Activated CD4-positive, alpha-beta T cell treated with anti-CD3 and anti-CD28 coated beads, Interleukin-2, amount 10 ng/mL, durations not matched to agents 7 days and 5 days (primary cell): ENCODE data around the gene ZNF341. TPM values are rescaled to one million over a fixed set of nuclear protein-coding genes. Genes with fewer than 3 reads are reported as not detected.
A peak's percentile ranks its signal among the peaks of the same experiment; 100 is the strongest.

ENCODE experiments used
- CTCF ChIA-PET: fragments of 350-600 bp; sonication (Branson Sonifier 250); formaldehyde crosslinking; loops from one replicate; lab custom pipeline; 2021; ENCODE audit warnings: antibody characterized with exemption; lab: Charles Lee
- POLR2A ChIA-PET: fragments of 350-600 bp; sonication (Branson Sonifier 250); formaldehyde crosslinking; loops from one replicate; lab custom pipeline; 2021; ENCODE audit warnings: antibody characterized with exemption; lab: Charles Lee
- DNase-seq: peaks from one replicate; pipeline ENCODE4 v3.0.0-alpha.2; 2020
- H3K27ac Mint-ChIP-seq: one replicate; pipeline ENCODE4 v1.8.0; 2021; ENCODE audit warnings: mild to moderate bottlenecking, moderate library complexity, mixed read lengths
- H3K27me3 Mint-ChIP-seq: one replicate; pipeline ENCODE4 v1.8.0; 2021; ENCODE audit warnings: mixed read lengths
- H3K36me3 Mint-ChIP-seq: one replicate; pipeline ENCODE4 v1.8.0; 2021; ENCODE audit warnings: low read depth, mixed read lengths
- H3K4me1 Mint-ChIP-seq: one replicate; pipeline ENCODE4 v1.8.0; 2021; ENCODE audit warnings: mixed read lengths
- H3K4me3 Mint-ChIP-seq: one replicate; pipeline ENCODE4 v1.8.0; 2021; ENCODE audit warnings: mild to moderate bottlenecking, moderate library complexity, mixed read lengths
- H3K9me3 Mint-ChIP-seq: one replicate; pipeline ENCODE4 v1.8.0; 2021; ENCODE audit warnings: mixed read lengths
- total RNA-seq, 2 experiments: library from RNA; stranded (reverse); gene quantifications; one replicate each; pipeline ENCODE4 v1.2.3, GENCODE V29; 2021

The ZNF341 gene
- total RNA-seq: 1 to 10 TPM; 5.5 to 5.8 TPM

- H3K4me1 Mint-ChIP-seq: peaks cover 30% of the 10 kb centered on the region
- H3K27me3 Mint-ChIP-seq: no peaks in the 10 kb centered on the region
- peak; percentile 90 for DNase-seq
- H3K27ac Mint-ChIP-seq: peak within 1 kb of the TSS; percentile 96
- peaks cover 10% of the 10 kb centered on the region for H3K9me3 Mint-ChIP-seq
- peaks cover 16% of the 10 kb centered on the region for H3K36me3 Mint-ChIP-seq
- H3K4me3 Mint-ChIP-seq: peak within 1 kb of the TSS; percentile 89
- CTCF ChIA-PET: interaction anchor here (1.0 to 3.2 kb wide), 7 partner anchors 8 to 63 kb away, joined by 3 to 12 read pairs (median 6); partner anchors contain the start of gene PXMP4
- POLR2A ChIA-PET: interaction anchor here (0.7 to 1.8 kb wide), 3 partner anchors 12 to 127 kb away, joined by 3 to 4 read pairs (median 4); partner anchors contain the start of gene PXMP4
These were observed at the start of gene ZNF341 for GRCh38 chr20:33731693-33732165. Gene ZNF341 (plus strand): TSS chr20:33731996. CDS start chr20:33732022, 26 bp downstream.

DNA sequence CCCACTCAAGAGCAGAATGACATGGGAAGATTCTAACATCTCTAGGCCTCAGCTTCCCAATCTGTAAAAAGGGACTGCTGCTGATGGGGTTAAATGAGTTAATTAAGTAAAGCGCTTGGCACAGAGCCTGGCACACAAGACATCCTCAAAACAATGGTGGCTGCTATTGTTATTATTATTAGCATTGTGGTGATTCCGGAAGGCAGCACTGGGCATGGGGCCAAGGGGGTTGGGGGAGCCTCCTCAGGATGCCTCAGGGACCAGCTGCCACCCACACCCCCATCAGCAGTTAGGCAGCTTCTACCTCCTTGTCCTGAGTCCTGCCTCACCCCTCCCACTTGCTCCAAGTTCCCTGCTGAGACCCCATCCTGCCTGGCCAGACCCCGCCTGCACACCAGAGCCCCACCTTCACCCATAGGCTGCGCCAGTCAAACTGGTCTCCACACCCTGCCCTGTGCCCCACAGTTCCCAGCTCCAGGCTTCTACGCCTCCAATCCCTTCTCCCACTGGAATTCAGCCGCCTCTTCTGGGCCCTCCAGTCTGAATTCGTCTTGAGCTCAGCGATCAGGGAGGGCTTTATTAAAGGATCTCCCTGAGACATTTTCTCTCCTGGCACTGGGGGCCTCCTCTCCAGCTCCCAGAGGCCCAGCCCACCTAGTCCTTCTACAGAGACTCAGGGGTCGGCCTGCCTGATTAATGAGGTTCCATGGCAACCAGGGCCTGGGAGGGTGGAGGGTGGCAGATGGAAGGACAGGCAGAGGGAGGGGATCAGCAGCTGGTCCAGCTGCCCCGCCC is 47.1 kb upstream of the ZNF341 start:
- Mint-ChIP-seq H3K27me3 (no peaks in the 10 kb centered on the region), H3K9me3 (no peaks in the 10 kb centered on the region), H3K4me1 (peaks cover 87% of the 10 kb centered on the region), H3K4me3 (peak overlapping the region; percentile 91), H3K36me3 (peaks cover 29% of the 10 kb centered on the region), H3K27ac (peak overlapping the region; percentile 94)
- CTCF ChIA-PET: interaction anchor here (0.6 to 9.1 kb wide), 6 partner anchors 13 to 283 kb away, joined by 3 to 115 read pairs (median 4); partner anchors contain the start of genes ACTL10, CDK5RAP1 and PXMP4
- DNase-seq: no peak
- POLR2A ChIA-PET: interaction anchor here (0.7 to 1.6 kb wide), 2 partner anchors 21 to 36 kb away, joined by 3 to 5 read pairs; partner anchors contain the start of gene PXMP4

- ChIA-PET CTCF (interaction anchor here (0.6 to 9.1 kb wide), 5 partner anchors 14 to 284 kb away, joined by 3 to 115 read pairs (median 3); partner anchors contain the start of genes ACTL10, CDK5RAP1 and PXMP4), POLR2A (interaction anchor here (0.7 to 1.6 kb wide), 2 partner anchors 22 to 35 kb away, joined by 3 to 5 read pairs; partner anchors contain the start of gene PXMP4)
- H3K36me3 Mint-ChIP-seq: peaks cover 29% of the 10 kb centered on the region
- peak overlapping the region; percentile 94 for H3K27ac Mint-ChIP-seq
- peaks cover 87% of the 10 kb centered on the region for H3K4me1 Mint-ChIP-seq
- H3K4me3 Mint-ChIP-seq: peak overlapping the region; percentile 91
- DNase-seq: peak; percentile 68
- no peaks in the 10 kb centered on the region for H3K9me3 Mint-ChIP-seq
- no peaks in the 10 kb centered on the region for H3K27me3 Mint-ChIP-seq
These were observed 46.3 kb upstream of the ZNF341 start for GRCh38 chr20:33685328-33686099.

DNA sequence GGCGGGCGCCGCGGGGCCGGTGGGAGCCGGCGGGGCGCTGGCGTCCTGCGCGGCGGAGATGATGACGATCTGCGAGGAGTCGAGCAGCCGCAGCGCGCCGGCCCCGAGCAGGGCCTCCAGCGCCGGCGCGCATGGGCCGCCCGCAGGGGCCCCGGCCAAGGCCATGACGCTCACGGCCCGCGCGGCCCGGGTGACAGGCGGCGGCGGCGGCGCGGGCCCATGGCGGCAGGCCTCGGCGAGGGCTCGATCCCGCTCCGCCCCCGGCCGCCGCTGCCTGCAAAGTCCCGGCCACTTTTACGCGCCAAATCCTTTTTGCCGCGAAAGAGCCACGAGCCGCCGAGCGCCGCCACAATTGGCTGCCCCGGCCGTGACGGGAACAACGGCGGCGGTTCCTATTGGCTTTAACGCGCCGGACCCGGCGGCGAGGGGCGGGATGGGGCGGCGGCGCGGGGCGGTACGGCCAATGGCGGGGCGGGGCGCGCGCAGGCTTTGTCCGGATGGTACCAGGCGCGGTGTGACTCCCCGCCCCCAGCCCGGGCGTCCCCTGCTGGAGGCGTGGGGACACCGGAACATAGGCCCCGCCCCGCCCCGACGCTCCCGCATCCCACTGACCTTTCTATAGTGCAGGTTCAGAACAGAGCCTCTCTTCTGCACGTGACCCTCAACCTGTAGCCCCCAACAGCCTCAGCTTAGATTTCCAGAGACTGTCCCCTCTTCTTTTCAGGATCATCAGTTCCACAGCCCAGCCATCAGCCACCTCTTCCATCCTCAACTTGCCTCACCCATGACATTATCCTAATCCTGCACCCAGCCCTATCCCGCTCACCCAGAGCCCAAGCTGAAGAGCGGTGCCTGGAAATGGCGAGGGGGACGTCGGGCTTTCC is 45.5 kb upstream of the ZNF341 start, which contains the start of gene E2F1:
Gene E2F1, minus strand, starts transcription at position 286 of the 884 bp plus-strand sequence. Its CDS starts 121 bp downstream, at position 165.
- ChIA-PET POLR2A (interaction anchor here (1.0 to 1.6 kb wide), 2 partner anchors 34 kb away, joined by 5 to 6 read pairs; partner anchors contain the start of gene PXMP4), CTCF (interaction anchor here (0.6 to 9.1 kb wide), 4 partner anchors 18 to 22 kb away, joined by 3 to 115 read pairs (median 4); partner anchors contain the start of gene ACTL10)
- Mint-ChIP-seq H3K27me3 (no peaks in the 10 kb centered on the region), H3K27ac (peak within 1 kb of the TSS; percentile 94), H3K9me3 (no peaks in the 10 kb centered on the region), H3K36me3 (peaks cover 22% of the 10 kb centered on the region), H3K4me1 (peaks cover 85% of the 10 kb centered on the region), H3K4me3 (peak within 1 kb of the TSS; percentile 91)
- DNase-seq: peak; percentile 96

GRCh38 chr20:33686984-33687366 is 44.8 kb upstream of the ZNF341 start:
- Mint-ChIP-seq H3K4me1 (peaks cover 82% of the 10 kb centered on the region), H3K4me3 (peak overlapping the region; percentile 54), H3K27ac (peak overlapping the region; percentile 94), H3K27me3 (no peaks in the 10 kb centered on the region), H3K9me3 (no peaks in the 10 kb centered on the region), H3K36me3 (peaks cover 15% of the 10 kb centered on the region)
- no peak for DNase-seq
- ChIA-PET CTCF (interaction anchor here (0.5 to 1.0 kb wide), 3 partner anchors 8 to 233 kb away, joined by 3 to 4 read pairs (median 3); no protein-coding TSS in a partner anchor), POLR2A (interaction anchor here (1.0 kb wide), 1 partner anchor 33 kb away, joined by 6 read pairs; the partner anchor contains the start of gene PXMP4)

DNA sequence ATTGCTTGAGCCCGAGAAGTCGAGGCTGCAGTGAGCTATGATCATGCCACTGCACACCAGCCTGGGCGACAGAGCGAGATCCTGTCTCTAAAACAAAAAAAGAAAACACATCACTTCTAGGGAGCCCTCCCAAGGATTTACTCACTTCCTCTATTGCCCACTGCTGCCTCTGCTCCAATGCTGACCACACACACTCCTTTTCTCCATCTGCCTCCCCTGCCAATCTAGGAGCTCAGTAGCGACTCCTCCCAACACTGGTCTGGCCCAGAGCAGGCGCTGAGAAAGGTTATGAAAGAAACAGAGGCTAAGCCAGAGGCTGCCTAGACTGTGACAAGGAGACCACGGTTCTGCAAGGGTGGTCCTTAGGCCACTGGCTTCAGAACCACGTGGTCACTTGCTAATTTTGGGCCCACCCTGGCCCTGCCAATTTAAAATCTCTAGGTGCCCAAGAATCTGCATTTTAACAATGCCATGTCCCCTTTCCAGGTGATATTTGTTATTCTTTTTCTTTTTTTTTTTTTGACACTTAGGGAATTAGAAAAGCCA is 44.4 kb upstream of the ZNF341 start:
- POLR2A ChIA-PET: interaction anchor here (0.5 kb wide), 1 partner anchor 36 kb away, joined by 4 read pairs; no protein-coding TSS in a partner anchor
- Mint-ChIP-seq H3K4me1 (peaks cover 80% of the 10 kb centered on the region), H3K27ac (peak overlapping the region; percentile 94), H3K9me3 (no peaks in the 10 kb centered on the region), H3K4me3 (no peak overlapping the region), H3K36me3 (peaks cover 12% of the 10 kb centered on the region), H3K27me3 (no peaks in the 10 kb centered on the region)
- no peak for DNase-seq
- CTCF ChIA-PET: interaction anchor here (0.5 to 1.0 kb wide), 3 partner anchors 9 to 233 kb away, joined by 3 to 4 read pairs (median 3); no protein-coding TSS in a partner anchor

DNA sequence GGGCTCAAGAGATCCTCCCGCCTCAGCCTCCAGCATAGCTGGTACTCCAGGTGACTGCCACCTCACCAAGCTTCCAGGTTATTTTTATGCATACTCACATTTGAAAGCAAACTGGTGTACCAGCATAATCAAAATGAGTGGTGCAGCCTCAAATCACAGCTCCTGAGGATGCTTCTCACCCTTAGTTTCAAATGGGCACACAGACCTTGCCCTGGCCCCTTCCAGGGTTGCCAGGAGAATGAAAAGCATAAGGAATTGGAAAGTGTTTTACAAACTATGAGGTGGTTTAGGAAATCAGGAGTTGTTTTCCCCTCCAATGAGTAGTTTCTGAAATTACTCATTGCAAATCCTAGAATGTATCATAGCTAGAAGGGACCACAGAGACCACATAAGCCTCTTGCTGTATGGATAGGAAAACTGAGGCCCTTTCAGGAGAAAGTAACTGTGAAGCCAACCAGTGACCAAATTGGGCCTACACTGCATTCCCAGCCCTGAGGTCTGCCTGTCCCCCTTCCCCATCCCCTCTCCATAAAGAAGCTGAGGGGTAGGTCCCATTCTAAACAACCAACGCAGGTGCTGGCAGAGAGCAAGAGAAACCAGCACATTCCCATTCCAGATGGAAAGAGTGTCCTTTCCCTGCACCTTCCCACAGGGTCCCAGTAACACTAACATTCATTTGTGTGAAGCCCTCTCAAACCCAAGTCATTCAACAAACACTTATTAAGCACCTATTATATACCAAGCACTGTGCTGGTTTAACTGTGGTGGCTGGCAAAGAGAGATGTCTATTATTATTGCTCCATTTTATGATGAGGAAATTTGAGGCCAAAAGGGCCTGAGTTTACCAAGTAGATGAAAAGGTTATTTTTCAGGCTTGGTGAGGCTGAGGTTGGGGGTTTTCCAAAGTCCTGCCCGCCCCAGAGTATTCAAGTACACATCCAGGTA is 43.5 kb upstream of the ZNF341 start:
- Mint-ChIP-seq H3K36me3 (peaks cover 9% of the 10 kb centered on the region), H3K9me3 (no peaks in the 10 kb centered on the region), H3K27me3 (no peaks in the 10 kb centered on the region), H3K4me1 (peaks cover 72% of the 10 kb centered on the region), H3K4me3 (no peak overlapping the region), H3K27ac (peak overlapping the region; percentile 94)
- POLR2A ChIA-PET: interaction anchor here (0.5 kb wide), 1 partner anchor 35 kb away, joined by 4 read pairs; no protein-coding TSS in a partner anchor
- DNase-seq: no peak
- CTCF ChIA-PET: interaction anchor here (1.0 kb wide), 1 partner anchor 10 kb away, joined by 3 read pairs; no protein-coding TSS in a partner anchor

DNA sequence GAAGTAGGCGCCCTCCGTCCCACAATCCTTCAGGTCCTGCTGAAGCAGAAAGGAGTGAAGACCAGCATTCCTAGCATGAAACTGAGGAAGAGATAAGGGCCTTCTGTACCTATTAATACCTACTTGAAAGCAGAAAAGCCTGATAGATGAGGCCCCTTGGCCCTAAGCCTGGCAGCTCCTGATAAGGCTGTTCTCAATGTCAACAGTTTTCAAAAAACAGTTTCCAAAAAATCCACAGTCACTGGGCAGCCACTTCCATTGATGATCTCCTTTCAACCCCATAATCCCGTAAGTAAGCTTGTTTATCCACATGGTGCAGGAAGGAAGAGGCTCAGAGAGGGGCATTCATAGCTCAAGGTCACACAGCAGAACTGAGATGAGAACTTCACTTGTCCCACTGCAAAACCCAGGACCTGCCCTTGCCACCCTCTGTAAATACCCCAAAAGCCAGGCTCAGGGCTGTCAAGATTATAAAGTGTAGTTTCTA is 42.8 kb upstream of the ZNF341 start:
- Mint-ChIP-seq H3K36me3 (peaks cover 9% of the 10 kb centered on the region), H3K4me3 (no peak overlapping the region), H3K9me3 (no peaks in the 10 kb centered on the region), H3K27ac (peak overlapping the region; percentile 94), H3K27me3 (no peaks in the 10 kb centered on the region), H3K4me1 (peaks cover 68% of the 10 kb centered on the region)
- POLR2A ChIA-PET: no interaction called here
- CTCF ChIA-PET: interaction anchor here (0.6 kb wide), 1 partner anchor 365 kb away, joined by 3 read pairs; no protein-coding TSS in a partner anchor
- DNase-seq: no peak

DNA sequence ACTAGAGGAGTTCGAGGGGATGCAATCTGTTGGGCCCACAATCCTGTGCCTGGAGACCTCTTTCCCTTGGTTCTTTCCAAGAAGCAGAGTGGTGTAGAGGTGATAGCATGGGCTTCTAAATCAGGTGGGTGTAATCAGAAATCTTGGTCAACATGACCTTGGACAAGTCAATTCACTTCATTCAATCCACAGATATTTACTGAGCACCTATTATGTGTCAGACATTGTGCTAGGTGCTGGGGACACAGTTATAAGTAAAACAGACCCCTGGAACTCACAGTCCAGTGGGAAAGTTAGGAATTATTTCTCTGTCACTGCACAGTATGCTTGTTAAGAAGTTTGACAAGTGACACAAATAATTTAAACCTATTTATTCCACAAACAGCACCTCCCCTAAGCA is 42.3 kb upstream of the ZNF341 start:
- H3K4me3 Mint-ChIP-seq: peak overlapping the region; percentile 35

DNA sequence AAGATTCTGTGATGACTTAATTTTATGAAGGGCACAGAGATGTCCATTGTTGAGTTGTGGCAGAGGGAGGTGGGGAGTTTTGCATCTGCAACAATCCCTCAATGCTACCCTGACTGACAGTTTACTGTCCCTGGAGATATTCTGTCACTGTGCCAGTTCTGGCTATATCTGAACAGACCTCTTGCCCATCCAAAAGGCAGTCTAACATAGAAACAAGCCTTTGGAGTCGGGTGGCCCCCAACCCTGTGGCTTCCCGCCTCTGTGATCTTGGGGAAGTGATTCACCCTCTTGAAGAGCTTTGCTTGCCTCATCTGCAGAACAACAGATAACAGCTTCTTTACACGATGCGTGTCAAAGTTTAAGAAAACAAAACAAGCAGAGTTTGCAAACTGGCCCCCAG is 41.8 kb upstream of the ZNF341 start:
- peaks cover 58% of the 10 kb centered on the region for H3K4me1 Mint-ChIP-seq
- DNase-seq: peak; percentile 66
- ChIA-PET POLR2A (no interaction called here), CTCF (interaction anchor here (0.6 to 1.9 kb wide), 7 partner anchors 11 to 1230 kb away, joined by 3 to 7 read pairs (median 4); no protein-coding TSS in a partner anchor)
- H3K4me3 Mint-ChIP-seq: peak overlapping the region; percentile 35
- no peaks in the 10 kb centered on the region for H3K9me3 Mint-ChIP-seq
- H3K36me3 Mint-ChIP-seq: peaks cover 5% of the 10 kb centered on the region
- H3K27ac Mint-ChIP-seq: peak overlapping the region; percentile 94
- H3K27me3 Mint-ChIP-seq: no peaks in the 10 kb centered on the region

More for the DNA sequence above, 42.3 kb upstream of the ZNF341 start:
- H3K27me3 Mint-ChIP-seq: no peaks in the 10 kb centered on the region
- H3K36me3 Mint-ChIP-seq: peaks cover 9% of the 10 kb centered on the region
- no peaks in the 10 kb centered on the region for H3K9me3 Mint-ChIP-seq
- no peak for DNase-seq
- CTCF ChIA-PET: interaction anchor here (0.6 to 1.9 kb wide), 6 partner anchors 10 to 952 kb away, joined by 3 to 7 read pairs (median 4); no protein-coding TSS in a partner anchor
- H3K27ac Mint-ChIP-seq: peak overlapping the region; percentile 94
- peaks cover 63% of the 10 kb centered on the region for H3K4me1 Mint-ChIP-seq
- POLR2A ChIA-PET: no interaction called here
